ENCODE results near the gene KCNJ15.

KCNJ15 gene

GRCh38 chr21:38268864-38269575 is 12.2 kb downstream of the KCNJ15 start:
- DNase-seq: no peak

- no peak for DNase-seq
Observed at GRCh38 chr21:38269576-38269936, 12.8 kb downstream of the KCNJ15 start.

GRCh38 chr21:38272215-38272614 is 15.4 kb downstream of the KCNJ15 start:
- DNase-seq: no peak

- no peak for DNase-seq
Observed at GRCh38 chr21:38273745-38274542, 17.2 kb downstream of the KCNJ15 start.

GRCh38 chr21:38277501-38278131 is 20.8 kb downstream of the KCNJ15 start:
- DNase-seq: peak; percentile 26

GRCh38 chr21:38280454-38280853 is 23.7 kb downstream of the KCNJ15 start:
- no peak for DNase-seq

GRCh38 chr21:38280867-38281266 is 24.1 kb downstream of the KCNJ15 start:
- no peak for DNase-seq

- no peak for DNase-seq
Observed at GRCh38 chr21:38282921-38283320, 26.1 kb downstream of the KCNJ15 start.

- DNase-seq: no peak
Observed at GRCh38 chr21:38284216-38284615, 27.4 kb downstream of the KCNJ15 start.

GRCh38 chr21:38286739-38287471 is 30.1 kb downstream of the KCNJ15 start:
- no peak for DNase-seq

- no peak for DNase-seq
Observed at GRCh38 chr21:38287476-38287875, 30.7 kb downstream of the KCNJ15 start.

GRCh38 chr21:38289705-38290485 is 33.1 kb downstream of the KCNJ15 start:
- DNase-seq: peak; percentile 14

- DNase-seq: no peak
Observed at GRCh38 chr21:38290809-38291208, 34.0 kb downstream of the KCNJ15 start.

GRCh38 chr21:38291874-38292273 is 35.1 kb downstream of the KCNJ15 start:
- no peak for DNase-seq

- no peak for DNase-seq
Observed at GRCh38 chr21:38293113-38293512, 36.3 kb downstream of the KCNJ15 start.

GRCh38 chr21:38293765-38294164 is 37.0 kb downstream of the KCNJ15 start:
- DNase-seq: no peak

- no peak for DNase-seq
Observed at GRCh38 chr21:38294609-38295008, 37.8 kb downstream of the KCNJ15 start.

GRCh38 chr21:38295997-38296764 is 39.4 kb downstream of the KCNJ15 start:
- DNase-seq: no peak

GRCh38 chr21:38297194-38297631 is 40.4 kb downstream of the KCNJ15 start:
- DNase-seq: no peak

- no peak for DNase-seq
Observed at GRCh38 chr21:38297871-38298270, 41.1 kb downstream of the KCNJ15 start.

- no peak for DNase-seq
Observed at GRCh38 chr21:38298832-38299231, 42.0 kb downstream of the KCNJ15 start.

- no peak for DNase-seq
Observed at GRCh38 chr21:38299671-38300070, 42.9 kb downstream of the KCNJ15 start.
